NCI-H460 (cell line): ENCODE data around the gene SPP2. TPM values are rescaled to one million over a fixed set of nuclear protein-coding genes. Genes with fewer than 3 reads are reported as not detected.

Experiments
- DNase-seq: peaks from one replicate; pipeline ENCODE4 v3.0.0-alpha.2; 2016; ENCODE audit warnings: low read depth; ENCODE audit errors: extremely low read depth
- total RNA-seq: library from RNA; depleted of rRNA; stranded (reverse); fragments of >200 nt; shearing (Covaris generic); gene quantifications from 2 replicates; pipeline ENCODE4 v1.2.3, GENCODE V29; 2014

Gene SPP2
- total RNA-seq, 1 experiment from 2014 or later: not detected

DNA sequence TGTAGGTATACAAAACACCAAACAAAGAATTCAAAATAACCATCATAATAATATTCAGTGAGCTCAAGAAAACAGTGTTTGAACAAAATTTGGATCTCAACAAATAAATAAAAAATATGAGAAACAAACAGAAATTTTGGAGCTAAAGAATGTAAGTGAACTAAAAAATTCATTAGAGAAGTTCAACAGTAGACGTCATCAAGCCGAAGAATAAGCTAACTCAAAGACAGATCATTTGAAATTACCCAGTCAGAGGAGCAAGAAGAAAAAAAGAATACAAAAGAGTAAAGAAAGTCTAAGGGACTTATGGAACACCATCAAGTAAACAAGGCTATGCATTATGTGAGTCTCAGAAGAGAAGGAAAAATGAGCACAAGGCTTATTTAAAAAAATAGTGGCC, 16.6 kb upstream of the SPP2 start:
- DNase-seq: no peak

- no peak for DNase-seq
Observed at GRCh38 chr2:234038076-234038802, 12.3 kb upstream of the SPP2 start.

- DNase-seq: no peak
Observed at GRCh38 chr2:234044157-234044556, 6.3 kb upstream of the SPP2 start.

GRCh38 chr2:234046521-234046920, 4.0 kb upstream of the SPP2 start:
- DNase-seq: no peak

- DNase-seq: no peak
Observed at GRCh38 chr2:234047361-234047760, 3.1 kb upstream of the SPP2 start.

GRCh38 chr2:234048049-234048448, 2.5 kb upstream of the SPP2 start:
- DNase-seq: no peak

DNA sequence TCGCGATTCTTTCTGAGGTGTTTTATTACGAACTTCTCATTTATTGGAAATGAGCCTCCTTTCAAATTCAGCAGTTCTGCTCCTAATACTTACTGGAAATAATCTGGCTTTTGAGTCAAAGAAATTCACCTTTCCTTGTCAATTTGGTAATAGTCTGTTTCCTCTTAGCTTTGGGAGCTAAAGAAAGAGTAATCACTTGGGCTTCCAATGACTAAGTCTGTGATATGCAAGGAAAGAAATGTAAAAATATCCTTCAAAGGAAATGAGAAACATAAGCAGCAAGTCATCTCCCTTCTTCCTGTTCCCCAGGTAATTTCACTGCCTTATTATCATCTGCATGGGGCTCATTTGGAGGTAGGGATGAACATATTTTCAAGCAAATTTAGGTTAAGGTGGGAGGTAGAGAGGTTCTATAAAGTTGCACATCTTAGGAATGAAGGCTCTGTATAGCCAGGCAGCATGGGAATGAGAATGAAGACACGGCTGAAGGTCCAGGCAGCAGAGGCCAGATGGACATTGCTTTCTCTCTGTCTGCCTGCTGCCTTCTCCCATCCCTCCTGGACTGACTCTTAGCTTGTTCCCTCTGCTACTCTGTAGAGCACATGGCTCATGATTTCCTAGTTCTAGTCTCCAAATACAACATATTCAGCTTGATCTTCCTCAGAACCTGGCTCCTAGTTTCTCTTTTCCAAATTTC, 1.0 kb downstream of the SPP2 start:
- no peak for DNase-seq

DNA sequence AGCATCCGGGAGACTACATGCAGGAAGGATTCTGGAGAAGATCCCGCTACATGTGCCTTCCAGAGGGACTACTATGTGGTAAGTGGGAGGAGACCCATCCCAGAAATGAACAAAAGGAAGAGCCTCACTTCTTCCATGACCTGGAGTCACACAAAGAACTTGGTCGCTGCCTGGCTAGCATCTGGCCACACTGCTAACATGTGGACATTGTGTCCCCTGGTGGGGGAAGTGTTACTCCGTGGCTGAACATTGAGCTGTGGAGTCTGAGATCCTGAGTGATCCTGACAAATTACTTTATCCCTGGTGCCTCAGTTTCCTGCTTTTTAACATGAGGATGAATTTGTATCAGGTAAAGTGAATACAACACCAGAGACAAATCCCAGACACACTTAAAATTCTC, 8.4 kb downstream of the SPP2 start:
- DNase-seq: no peak

GRCh38 chr2:234060236-234060635, 9.7 kb downstream of the SPP2 start:
- DNase-seq: no peak

DNA sequence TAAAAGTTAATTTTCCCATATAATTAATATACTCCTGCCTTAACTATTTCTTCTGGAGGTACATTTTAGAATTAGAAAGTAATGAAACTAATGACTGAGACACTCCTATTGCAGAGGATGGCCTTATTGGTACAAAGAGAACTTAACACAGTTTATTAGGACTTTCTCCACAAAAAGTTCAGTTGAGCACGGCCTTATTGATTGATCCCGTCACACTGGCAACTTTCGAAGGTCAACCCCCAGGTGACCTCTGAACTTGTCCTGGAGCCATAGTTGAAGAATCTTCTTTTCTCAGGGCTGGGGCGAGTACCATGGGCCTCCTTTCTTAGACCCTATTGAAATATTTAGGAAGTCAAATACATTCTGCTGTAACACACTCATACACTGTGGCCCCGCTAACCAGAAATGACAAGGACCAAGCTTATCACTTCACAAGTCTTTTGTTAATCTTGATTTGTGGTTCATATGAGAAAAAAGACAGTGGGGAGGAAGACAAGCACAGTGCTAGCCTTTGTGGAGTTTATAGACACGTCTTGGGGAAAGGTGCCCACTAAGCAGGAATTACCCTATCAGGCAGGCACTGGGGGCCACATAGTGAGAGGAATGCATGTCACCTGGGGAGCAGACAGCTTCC, 11.2 kb downstream of the SPP2 start:
- no peak for DNase-seq

- no peak for DNase-seq
Observed at GRCh38 chr2:234066587-234066986, 16.1 kb downstream of the SPP2 start.

DNA sequence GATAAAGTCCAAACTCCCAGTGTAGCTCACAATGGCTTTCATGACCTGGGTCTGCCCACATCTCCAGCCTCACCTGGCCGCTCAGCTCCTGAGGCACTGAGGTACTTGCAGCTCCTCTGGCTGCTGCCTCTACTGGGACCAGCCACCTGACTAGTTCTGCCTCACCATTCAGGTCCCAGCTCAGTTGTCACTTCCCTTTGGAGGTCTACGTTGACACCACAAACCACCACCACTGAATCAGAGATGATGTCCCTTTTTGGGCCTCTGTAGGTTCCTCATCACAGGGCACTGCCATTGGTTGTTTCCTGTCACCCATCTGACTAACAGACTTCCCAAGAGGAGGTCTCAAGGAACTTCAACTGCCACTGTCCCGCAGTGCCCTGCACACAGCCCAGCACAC, 21.2 kb downstream of the SPP2 start:
- no peak for DNase-seq

GRCh38 chr2:234072454-234072853, 22.0 kb downstream of the SPP2 start:
- no peak for DNase-seq

GRCh38 chr2:234074751-234075517, 24.4 kb downstream of the SPP2 start:
- DNase-seq: no peak

GRCh38 chr2:234075518-234075915, 25.0 kb downstream of the SPP2 start:
- DNase-seq: no peak

- DNase-seq: no peak
Observed at GRCh38 chr2:234075947-234076346, 25.4 kb downstream of the SPP2 start.

GRCh38 chr2:234076451-234076850, 25.9 kb downstream of the SPP2 start:
- DNase-seq: no peak

GRCh38 chr2:234078129-234078528, 27.6 kb downstream of the SPP2 start:
- no peak for DNase-seq

DNA sequence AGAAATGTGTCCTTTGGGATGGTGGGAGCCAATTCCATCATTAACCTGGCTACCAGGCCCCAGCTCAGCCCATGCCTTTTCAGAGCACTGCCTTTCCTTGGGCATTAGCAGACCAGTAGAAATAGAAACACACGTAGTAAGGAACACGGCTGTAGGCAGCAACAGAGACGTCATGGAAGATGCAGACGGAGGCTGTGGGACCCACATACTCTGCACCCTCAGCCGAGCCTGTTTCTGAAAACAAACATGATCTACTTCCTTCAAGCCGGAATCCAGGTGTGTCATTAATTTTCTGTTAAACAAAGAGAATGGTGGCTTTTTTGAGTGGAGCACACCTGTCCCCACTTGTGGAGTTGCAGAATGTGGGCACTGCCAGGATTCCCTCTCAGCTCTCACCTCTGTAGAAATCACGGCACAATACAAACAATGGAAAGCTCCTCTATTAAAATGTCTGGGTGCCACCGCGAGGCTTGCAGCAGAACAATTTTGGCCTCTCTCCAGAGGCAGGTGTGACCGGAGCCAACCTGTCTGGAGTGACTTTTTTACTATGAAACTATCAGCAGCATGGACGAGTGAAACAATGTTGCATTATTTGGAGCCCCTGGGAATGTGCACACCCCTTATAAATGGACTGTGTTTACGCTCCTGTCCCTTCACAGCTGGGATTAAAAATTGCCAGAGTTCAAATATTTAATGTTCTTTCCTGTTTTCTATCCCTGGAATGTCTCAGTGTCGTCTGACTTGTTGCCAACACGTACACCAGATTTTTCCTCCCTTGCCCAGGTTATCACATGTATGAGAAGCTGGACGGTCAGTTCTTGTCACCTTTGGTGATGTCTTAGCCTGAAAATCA, 31.7 kb downstream of the SPP2 start:
- DNase-seq: no peak
